Smooth muscle cell (in vitro differentiated cells): ENCODE results near the gene GMCL2. TPM values are rescaled to one million over a fixed set of nuclear protein-coding genes. Genes with fewer than 3 reads are reported as not detected.

ENCODE experiments used
- DNase-seq: peaks from one replicate; lab custom pipeline; 2025; ENCODE audit not compliant: unreplicated experiment; lab: John Stamatoyannopoulos, UW
- H2AFZ ChIP-seq: fragments of 200-600 bp; sonication (generic); 2 replicates; pipeline ENCODE4 v1.6.0; 2016; ENCODE audit warnings: antibody characterized with exemption, low read depth, mild to moderate bottlenecking
- H3F3A ChIP-seq: fragments of 200-600 bp; sonication (generic); 2 replicates; pipeline ENCODE4 v1.6.0; 2017; ENCODE audit warnings: antibody characterized with exemption, low read depth
- H3K27ac ChIP-seq: fragments of 200-600 bp; sonication (generic); 2 replicates; pipeline ENCODE4 v1.5.1; 2016; ENCODE audit warnings: low read depth, mild to moderate bottlenecking
- H3K27me3 ChIP-seq: fragments of 200-600 bp; sonication (generic); 2 replicates; pipeline ENCODE4 v1.6.1; 2016; ENCODE audit warnings: low read depth, mild to moderate bottlenecking
- H3K36me3 ChIP-seq: fragments of 200-600 bp; sonication (generic); 2 replicates; pipeline ENCODE4 v1.5.1; 2016; ENCODE audit warnings: low read depth
- H3K4me1 ChIP-seq: fragments of 200-600 bp; sonication (generic); 2 replicates; pipeline ENCODE4 v1.5.1; 2016; ENCODE audit warnings: low read depth
- H3K4me2 ChIP-seq: fragments of 200-600 bp; sonication (generic); 2 replicates; pipeline ENCODE4 v1.6.0; 2016; ENCODE audit warnings: mild to moderate bottlenecking
- H3K4me3 ChIP-seq: fragments of 200-600 bp; sonication (generic); 2 replicates; pipeline ENCODE4 v1.5.1; 2016; ENCODE audit warnings: mild to moderate bottlenecking
- H3K79me2 ChIP-seq: fragments of 200-600 bp; sonication (generic); 2 replicates; pipeline ENCODE4 v1.6.0; 2016; ENCODE audit warnings: low read depth, mild to moderate bottlenecking
- H3K9ac ChIP-seq: fragments of 200-600 bp; sonication (generic); 2 replicates; pipeline ENCODE4 v1.6.0; 2016; ENCODE audit warnings: low read depth
- H3K9me3 ChIP-seq: fragments of 200-600 bp; sonication (generic); replicated peaks from 2 replicates; pipeline ENCODE4 v1.5.1; 2016; ENCODE audit warnings: low read depth
- H4K20me1 ChIP-seq: fragments of 200-600 bp; sonication (generic); 2 replicates; pipeline ENCODE4 v1.6.0; 2016; ENCODE audit warnings: low read depth
- CTCF ChIP-seq: fragments of 200-600 bp; sonication (generic); IDR thresholded peaks from 2 replicates; pipeline ENCODE4 v1.5.1; 2017; ENCODE audit warnings: borderline replicate concordance, mild to moderate bottlenecking, antibody characterized with exemption; ENCODE audit not compliant: insufficient read depth, poor library complexity, severe bottlenecking
- WGBS: methylation state at CpG from one replicate; pipeline ENCODE4 v1.1.7; 2016; ENCODE audit warnings: low lambda C conversion rate; 5-methylcytosine and 5-hydroxymethylcytosine counted together
- polyA plus RNA-seq: library from polyadenylated mRNA; unstranded; fragments of >200 nt; fragmentation: Nextera tagmentation; extraction: Ambion mirVana; gene quantifications from 2 replicates; pipeline ENCODE4 v1.2.1, GENCODE V29; 2016
- total RNA-seq: library from RNA; depleted of rRNA; stranded (reverse); fragments of >200 nt; gene quantifications from 2 replicates; pipeline ENCODE4 v1.2.3, GENCODE V29; 2014

Gene GMCL2
- total and polyA plus RNA-seq, 2 experiments from 2014 or later: 0.22 TPM; not detected in 1

GRCh38 chr5:178218827-178219226 lies 31.7 kb upstream of the GMCL2 start:
- H3F3A ChIP-seq: peaks cover 8% of the 10 kb centered on the region
- no peak for TF ChIP-seq CTCF
- H3K4me2 ChIP-seq: no peak overlapping the region
- peaks cover 54% of the 10 kb centered on the region for H4K20me1 ChIP-seq
- H3K4me1 ChIP-seq: no peaks in the 10 kb centered on the region
- no peaks in the 10 kb centered on the region for H3K27me3 ChIP-seq
- H3K27ac ChIP-seq: no peak overlapping the region
- no peaks in the 10 kb centered on the region for H3K79me2 ChIP-seq
- DNase-seq: no peak
- 98% methylated on average over 3 of the region's 3 CpGs for WGBS
- no peak overlapping the region for H3K4me3 ChIP-seq
- H2AFZ ChIP-seq: no peak overlapping the region
- H3K9ac ChIP-seq: no peak overlapping the region
- peaks cover 6% of the 10 kb centered on the region for H3K36me3 ChIP-seq
- no peaks in the 10 kb centered on the region for H3K9me3 ChIP-seq

- Histone ChIP-seq H3K36me3 (peaks cover 6% of the 10 kb centered on the region), H3K9ac (no peak overlapping the region), H3K27ac (no peak overlapping the region), H3K9me3 (no peaks in the 10 kb centered on the region), H3K4me3 (no peak overlapping the region), H3K79me2 (no peaks in the 10 kb centered on the region), H4K20me1 (peaks cover 59% of the 10 kb centered on the region), H3F3A (peaks cover 8% of the 10 kb centered on the region), H3K4me1 (no peaks in the 10 kb centered on the region), H2AFZ (no peak overlapping the region), H3K4me2 (no peak overlapping the region), H3K27me3 (no peaks in the 10 kb centered on the region)
- no peak for TF ChIP-seq CTCF
- no peak for DNase-seq
- 76% methylated on average over 5 of the region's 5 CpGs for WGBS
These were observed 31.1 kb upstream of the GMCL2 start for GRCh38 chr5:178218237-178218776.

- Histone ChIP-seq H3K4me3 (no peak overlapping the region), H3K36me3 (peaks cover 6% of the 10 kb centered on the region), H3K27me3 (no peaks in the 10 kb centered on the region), H3K9ac (no peak overlapping the region), H3K9me3 (no peaks in the 10 kb centered on the region), H3K4me1 (no peaks in the 10 kb centered on the region), H3F3A (peaks cover 11% of the 10 kb centered on the region), H2AFZ (no peak overlapping the region), H3K27ac (no peak overlapping the region), H3K79me2 (no peaks in the 10 kb centered on the region), H4K20me1 (peaks cover 71% of the 10 kb centered on the region), H3K4me2 (no peak overlapping the region)
- no peak for TF ChIP-seq CTCF
- WGBS: 95% methylated on average over 3 of the region's 3 CpGs
- no peak for DNase-seq
These were observed 29.6 kb upstream of the GMCL2 start for GRCh38 chr5:178216779-178217178.

GRCh38 chr5:178216088-178216534 lies 28.9 kb upstream of the GMCL2 start:
- Histone ChIP-seq H2AFZ (no peak overlapping the region), H3K9ac (no peak overlapping the region), H3K79me2 (no peaks in the 10 kb centered on the region), H3K4me2 (no peak overlapping the region), H3K27ac (no peak overlapping the region), H3F3A (peaks cover 18% of the 10 kb centered on the region), H3K4me3 (no peak overlapping the region), H3K36me3 (peaks cover 6% of the 10 kb centered on the region), H3K27me3 (no peaks in the 10 kb centered on the region), H4K20me1 (peaks cover 77% of the 10 kb centered on the region), H3K4me1 (no peaks in the 10 kb centered on the region), H3K9me3 (no peaks in the 10 kb centered on the region)
- 97% methylated on average over 5 of the region's 5 CpGs for WGBS
- DNase-seq: no peak
- no peak for TF ChIP-seq CTCF
